GM12891 (cell line): ENCODE data around the gene ABI3.

Experiments used
- POLR2A ChIP-seq: IDR thresholded peaks from 2 replicates; pipeline ENCODE4 v1.6.1; 2011; ENCODE audit warnings: low read depth, low read length, control low read depth
- POLR2AphosphoS5 ChIP-seq: IDR thresholded peaks from 2 replicates; pipeline ENCODE4 v1.6.1; 2011; ENCODE audit warnings: low read depth, low read length, control low read depth
- TAF1 ChIP-seq: IDR thresholded peaks from 2 replicates; pipeline ENCODE4 v1.6.1; 2011; ENCODE audit warnings: low read depth, low read length, control low read depth

GRCh38 chr17:49193513-49194296 lies 16.8 kb upstream of the ABI3 start:
- TF ChIP-seq POLR2A (peak; percentile 80), POLR2AphosphoS5 (peak; percentile 85), TAF1 (peak; percentile 54)
